HepG2 (cell line): Measurements from ENCODE around the gene TEAD1. TPM values are rescaled to one million over a fixed set of nuclear protein-coding genes. Genes with fewer than 3 reads are reported as not detected.

Experiments used
- ATAC-seq: fragments of 200-7000 bp; cut with Tn5 transposase; 3 replicates; pipeline ENCODE4 v1.9.1; 2020; ENCODE audit warnings: mild to moderate bottlenecking, moderate library complexity
- BruUV-seq: library from RNA; stranded (reverse); fragments of 400-500 nt; replicated peaks from 2 replicates; lab custom pipeline; 2021; lab: Mats Ljungman, UMichigan
- CTCF ChIA-PET: fragments of 300-600 bp; formaldehyde crosslinking; extraction: SDS; loops from one replicate; lab custom pipeline; 2021; ENCODE audit warnings: low total read pairs, inconsistent platforms, low intra/inter-chr PET ratio; lab: Yijun Ruan, JAX
- POLR2A ChIA-PET: fragments of 350-600 bp; sonication (Branson Sonifier 250); formaldehyde crosslinking; loops from one replicate; lab custom pipeline; 2020; ENCODE audit warnings: antibody characterized with exemption, inconsistent platforms; lab: Yijun Ruan, JAX
- DNase-seq: peaks from one replicate; pipeline ENCODE4 v3.0.0-alpha.2; 2015; ENCODE audit warnings: low spot score
- FAIRE-seq: peaks from 3 replicates; lab custom pipeline; 2011; peaks lifted over from hg19 to GRCh38; lab: Jason Lieb, UNC
- H2AFZ ChIP-seq: one replicate; pipeline ENCODE4 v1.6.1; 2011; ENCODE audit warnings: low read length, inconsistent platforms
- H3K27ac ChIP-seq: fragments of 300-600 bp; 3 replicates; pipeline ENCODE4 v1.8.0; 2011; ENCODE audit warnings: mixed run types, mild to moderate bottlenecking, mixed read lengths, low read length, inconsistent platforms; ENCODE audit not compliant: insufficient read depth; ENCODE audit errors: extremely low read length
- H3K27me3 ChIP-seq, 2 experiments: fragments of 200-600 bp in 1 of 2; 2 replicates in 1 of 2; 3 replicates in 1 of 2; pipeline versions ENCODE4 v1.6.0 to v1.8.0; 2011; ENCODE audit warnings: low read length in 2 of 2, mild to moderate bottlenecking in 2 of 2, moderate library complexity in 2 of 2, inconsistent platforms in 1 of 2; ENCODE audit not compliant: insufficient read depth in 2 of 2, control insufficient read depth in 1 of 2
- H3K36me3 ChIP-seq, 2 experiments: fragments of 200-600 bp in 1 of 2; replicated peaks in 1 of 2; 2 replicates in 1 of 2; 3 replicates in 1 of 2; pipeline versions ENCODE4 v1.5.1 to v1.8.0; 2011; ENCODE audit warnings: low read length in 2 of 2, inconsistent platforms in 1 of 2; ENCODE audit not compliant: insufficient read depth in 2 of 2, control insufficient read depth in 1 of 2
- H3K4me1 ChIP-seq: 2 replicates; pipeline ENCODE4 v1.5.1; 2012; ENCODE audit warnings: low read length, inconsistent platforms; ENCODE audit not compliant: insufficient read depth
- H3K4me2 ChIP-seq: 2 replicates; pipeline ENCODE4 v1.6.0; 2011; ENCODE audit warnings: low read depth, low read length, inconsistent platforms
- H3K4me3 ChIP-seq, 3 experiments: fragments of 200-600 bp in 1 of 3; sonication (generic), shearing (Covaris generic) in 1 of 3; replicated peaks in 1 of 3; 2 replicates each; pipeline ENCODE4 v1.5.1; 2011 to 2016; ENCODE audit warnings: low read length in 3 of 3, inconsistent platforms in 2 of 3, low read depth in 2 of 3, mild to moderate bottlenecking in 2 of 3, control low read depth in 1 of 3, mixed read lengths in 1 of 3; ENCODE audit not compliant: insufficient read depth in 1 of 3
- H3K79me2 ChIP-seq: one replicate; pipeline ENCODE4 v1.6.1; 2011; ENCODE audit warnings: low read length, inconsistent platforms; ENCODE audit not compliant: insufficient read depth
- H3K9ac ChIP-seq: 2 replicates; pipeline ENCODE4 v1.6.0; 2011; ENCODE audit warnings: mild to moderate bottlenecking, low read depth, low read length, inconsistent platforms; ENCODE audit not compliant: insufficient read depth
- H3K9me3 ChIP-seq: 2 replicates; pipeline ENCODE4 v1.5.1; 2012; ENCODE audit warnings: mild to moderate bottlenecking, low read length
- H4K20me1 ChIP-seq: 2 replicates; pipeline ENCODE4 v1.6.0; 2011; ENCODE audit warnings: inconsistent platforms, mild to moderate bottlenecking, low read length, moderate library complexity; ENCODE audit not compliant: insufficient read depth
- DDIT3 ChIP-seq: sonication (generic); formaldehyde crosslinking; IDR thresholded peaks from 2 replicates; pipeline ENCODE4 v1.4.0; 2020; ENCODE audit warnings: mild to moderate bottlenecking, missing genetic modification reagents
- GATAD1 ChIP-seq: IDR thresholded peaks from 2 replicates; pipeline ENCODE4 v1.6.1; 2016; ENCODE audit warnings: missing genetic modification reagents, missing compliant biosample characterization
- JUNB ChIP-seq: sonication (generic); formaldehyde crosslinking; IDR thresholded peaks from 2 replicates; pipeline ENCODE4 v1.8.0; 2022; ENCODE audit warnings: missing genetic modification reagents, mild to moderate bottlenecking, borderline replicate concordance
- KDM1A ChIP-seq: IDR thresholded peaks from 2 replicates; pipeline ENCODE4 v1.6.1; 2016; ENCODE audit warnings: missing compliant biosample characterization
- KDM6A ChIP-seq: IDR thresholded peaks from 2 replicates; pipeline ENCODE4 v1.6.1; 2016; ENCODE audit warnings: low read depth
- MXD3 ChIP-seq: IDR thresholded peaks from 2 replicates; pipeline ENCODE4 v1.6.1; 2016; ENCODE audit warnings: mild to moderate bottlenecking, missing biosample characterization, missing genetic modification reagents
- SOX5 ChIP-seq: IDR thresholded peaks from 2 replicates; pipeline ENCODE4 v1.6.1; 2016; ENCODE audit warnings: borderline replicate concordance
- ZNF280B ChIP-seq: sonication (generic); formaldehyde crosslinking; IDR thresholded peaks from 2 replicates; pipeline ENCODE4 v1.5.0; 2020; ENCODE audit warnings: missing genetic modification reagents, mild to moderate bottlenecking, borderline replicate concordance
- ZNF556 ChIP-seq: sonication (generic); formaldehyde crosslinking; IDR thresholded peaks from 2 replicates; pipeline ENCODE4 v1.4.0; 2020; ENCODE audit warnings: mild to moderate bottlenecking, missing genetic modification reagents, borderline replicate concordance
- ZNF576 ChIP-seq: sonication (generic); formaldehyde crosslinking; IDR thresholded peaks from 2 replicates; pipeline ENCODE4 v1.4.0; 2020; ENCODE audit warnings: mild to moderate bottlenecking, missing genetic modification reagents
- ZNF839 ChIP-seq: sonication (generic); formaldehyde crosslinking; IDR thresholded peaks from 2 replicates; pipeline ENCODE4 v1.4.0; 2020; ENCODE audit warnings: missing genetic modification reagents, mild to moderate bottlenecking, borderline replicate concordance
- WGBS: methylation state at CpG from one replicate; pipeline ENCODE4 v1.1.6; 2017; ENCODE audit warnings: low lambda C conversion rate; 5-methylcytosine and 5-hydroxymethylcytosine counted together
- in situ Hi-C: cut with HindIII; loops from 2 replicates; pipeline ENCODE4 v1.10.0; 2017; ENCODE audit warnings: low pct_unique_long_range_greater_than_20kb; ENCODE audit not compliant: extremely low pct_ligation_motif_present
- intact Hi-C: fragments of 100-400 bp; cut with micrococcal nuclease; formaldehyde crosslinking; loops from one replicate; pipeline ENCODE4 v1.10.0; 2022; ENCODE audit not compliant: unreplicated experiment
- polyA plus RNA-seq, 8 experiments: library from polyadenylated mRNA; depleted of rRNA in 3 of 8; stranded (reverse) in 7 of 8; unstranded in 1 of 8; fragments of >200 nt; fragmentation: Illumina TruSeq in 4 of 8; extraction: Trizol in 4 of 8; gene quantifications; 2 replicates each; pipeline versions ENCODE4 v1.2.1 to v1.2.3, GENCODE V29; 2011 to 2016; ENCODE audit warnings: low read depth in 4 of 8, missing spikeins in 1 of 8, mixed read lengths in 1 of 8; ENCODE audit not compliant: insufficient read depth in 1 of 8
- total RNA-seq, 5 experiments: library from RNA; depleted of rRNA; stranded (reverse); fragments of >200 nt; fragmentation: Illumina TruSeq; extraction: Trizol; gene quantifications; 2 replicates each; pipeline ENCODE4 v1.2.3, GENCODE V29; 2016; ENCODE audit warnings: low read depth in 1 of 5

TEAD1 gene
- total and polyA plus RNA-seq, 2 of the 13 experiments (the other 11 are each of a cell fraction or from before 2014, with no cell fraction given) = 20.1 to 30.5 TPM

DNA sequence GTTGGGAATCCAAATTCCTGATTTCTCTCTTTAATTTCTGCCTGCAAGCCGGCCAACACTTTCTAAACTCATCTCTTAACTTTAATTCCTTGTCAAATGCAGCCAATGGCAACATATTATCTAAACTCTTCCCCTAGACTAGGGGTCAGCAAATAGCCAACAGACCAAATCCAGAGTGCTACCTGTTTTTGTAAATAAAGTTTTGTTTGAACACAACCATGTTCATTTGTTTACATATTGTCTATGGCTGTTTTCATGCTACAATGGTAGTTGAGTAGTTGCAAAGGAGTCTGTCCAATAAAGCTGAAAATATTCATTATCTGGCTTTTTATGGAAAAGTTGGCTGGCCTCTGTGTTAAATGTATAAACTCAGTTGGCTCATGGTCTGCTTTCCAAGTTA, 297.7 kb downstream of the TEAD1 start:
- Histone ChIP-seq H2AFZ (no peak overlapping the region), H3K9me3 (no peaks in the 10 kb centered on the region), H3K4me1 (no peaks in the 10 kb centered on the region), H3K4me3 (no peak overlapping the region), H3K27me3 (no peaks in the 10 kb centered on the region), H4K20me1 (no peaks in the 10 kb centered on the region), H3K4me2 (no peak overlapping the region), H3K36me3 (no peaks in the 10 kb centered on the region), H3K79me2 (no peaks in the 10 kb centered on the region), H3K27ac (no peak overlapping the region), H3K9ac (no peak overlapping the region)
- intact Hi-C loops = no loop called here
- ChIA-PET POLR2A (no interaction called here), CTCF (no interaction called here)
- no peak for ATAC-seq
- in situ Hi-C loops = no loop called here
- 57% methylated on average over 1 of the region's 1 CpG for WGBS
- FAIRE-seq = no peak
- no TSS peak for BruUV-seq
- DNase-seq = no peak
- no peak for TF ChIP-seq KDM1A (CRISPR knock-in tag)
- no peak for TF ChIP-seq KDM6A (CRISPR knock-in tag)
- no peak for TF ChIP-seq ZNF556 (CRISPR knock-in tag)
- TF ChIP-seq ZNF576 (CRISPR knock-in tag) = no peak
- TF ChIP-seq MXD3 = no peak
- TF ChIP-seq DDIT3 (CRISPR knock-in tag) = no peak
- no peak for TF ChIP-seq SOX5
- no peak for TF ChIP-seq ZNF839 (CRISPR knock-in tag)
- TF ChIP-seq JUNB (CRISPR knock-in tag) = no peak
- no peak for TF ChIP-seq GATAD1 (CRISPR knock-in tag)
- no peak for TF ChIP-seq ZNF280B (CRISPR knock-in tag)
